ENCODE data around the gene RAPGEF4. TPM values are rescaled to one million over a fixed set of nuclear protein-coding genes. Genes with fewer than 3 reads are reported as not detected.

Gene RAPGEF4
- total and polyA plus RNA-seq, 2 of the 13 experiments (the other 11 are each of a cell fraction or from before 2014, with no cell fraction given), result 0.78 to 0.91 TPM

DNA sequence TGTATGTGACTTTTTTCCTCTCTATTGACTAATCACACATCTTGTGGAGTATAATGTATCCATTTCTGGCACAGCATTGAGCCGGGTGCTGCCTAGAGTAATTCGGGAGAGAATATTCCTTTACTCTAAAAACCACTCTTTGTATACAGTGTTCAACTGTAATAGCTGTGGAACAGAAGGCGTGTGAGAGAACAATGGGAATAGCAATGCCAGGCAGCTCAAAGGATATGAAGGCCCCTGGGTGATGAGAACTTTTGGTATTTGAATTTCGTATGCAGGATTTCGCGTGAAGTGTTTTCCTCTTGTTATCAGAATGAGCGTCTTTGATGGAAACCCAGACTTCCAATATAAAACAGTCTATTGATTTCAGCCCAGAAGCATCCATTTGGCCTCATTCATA lies 255.4 kb downstream of the RAPGEF4 start:
- intact Hi-C loops (cut with micrococcal nuclease; ENCODE audit: unreplicated experiment), result no loop called here
- no peak overlapping the region for H3K4me3 ChIP-seq (replicated peaks in 1 of 3; ENCODE audit: insufficient read depth in 1 of 3, low read depth in 2 of 3, low read length in 3 of 3)
- H3K9me3 ChIP-seq (ENCODE audit: low read length), result no peaks in the 10 kb centered on the region
- 54% methylated on average over 7 of the region's 7 CpGs for WGBS (ENCODE audit: low lambda C conversion rate)
- BruUV-seq (replicated peaks), result no TSS peak
- H3K36me3 ChIP-seq (replicated peaks in 1 of 2; ENCODE audit: control insufficient read depth in 1 of 2, insufficient read depth in 2 of 2, low read length in 2 of 2), result no peaks in the 10 kb centered on the region
- H3K4me2 ChIP-seq (ENCODE audit: low read depth, low read length), result no peak overlapping the region
- ATAC-seq, result no peak
- no peaks in the 10 kb centered on the region for H3K79me2 ChIP-seq (ENCODE audit: insufficient read depth, low read length)
- no peaks in the 10 kb centered on the region; a peak in 1 of 5 replicates for H3K27me3 ChIP-seq (ENCODE audit: control insufficient read depth in 1 of 2, insufficient read depth in 2 of 2, low read length in 2 of 2)
- in situ Hi-C loops (cut with HindIII; ENCODE audit: extremely low pct_ligation_motif_present, low pct_unique_long_range_greater_than_20kb), result no loop called here
- no peak overlapping the region for H2AFZ ChIP-seq (ENCODE audit: low read length)
- no peak for FAIRE-seq
- no peak overlapping the region for H3K9ac ChIP-seq (ENCODE audit: insufficient read depth, low read depth, low read length)
- CTCF ChIA-PET (ENCODE audit: low intra/inter-chr PET ratio, low total read pairs), result no interaction called here
- no peak overlapping the region for H3K27ac ChIP-seq (ENCODE audit: extremely low read length, insufficient read depth, low read length)
- H3K4me1 ChIP-seq (ENCODE audit: insufficient read depth, low read length), result peaks cover 30% of the 10 kb centered on the region
- POLR2A ChIA-PET, result no interaction called here
- DNase-seq (ENCODE audit: low spot score), result no peak
- no peaks in the 10 kb centered on the region for H4K20me1 ChIP-seq (ENCODE audit: insufficient read depth, low read length)
- TF ChIP-seq ZNF180 (CRISPR knock-in tag; IDR thresholded peaks at IDR 0.05; ENCODE audit: borderline replicate concordance, low read depth) (no peak), AGO1 (IDR thresholded peaks at IDR 0.05; ENCODE audit: low read depth, low read length, poor library complexity, severe bottlenecking) (no peak)

DNA sequence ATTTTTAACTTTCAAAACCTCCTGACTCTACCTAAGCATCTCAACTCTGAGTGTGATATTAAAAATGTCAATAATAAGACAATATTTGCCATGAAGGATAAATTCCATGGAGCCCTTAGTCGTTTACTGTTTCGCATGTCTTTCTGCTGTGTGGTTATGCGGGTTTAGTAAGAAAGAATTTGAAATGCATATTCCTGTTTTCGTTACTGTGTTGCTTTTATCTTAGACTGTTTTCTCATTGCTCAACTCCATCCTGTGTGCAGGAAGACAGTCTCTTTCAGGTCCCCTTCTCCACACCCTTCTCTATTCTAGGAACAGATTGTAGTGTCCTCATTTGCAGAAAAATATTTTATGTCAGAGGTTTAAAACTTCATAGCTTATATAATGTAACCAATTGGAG lies 257.5 kb downstream of the RAPGEF4 start:
- CTCF ChIA-PET (ENCODE audit: low intra/inter-chr PET ratio, low total read pairs), result no interaction called here
- TF ChIP-seq JUNB (CRISPR knock-in tag; IDR thresholded peaks at IDR 0.05; ENCODE audit: borderline replicate concordance) (no peak), NFE2L2 (IDR thresholded peaks at IDR 0.05; ENCODE audit: low read length) (no peak), ZNF737 (CRISPR knock-in tag; IDR thresholded peaks at IDR 0.05; ENCODE audit: borderline replicate concordance) (no peak), SMYD3 (CRISPR knock-in tag; IDR thresholded peaks at IDR 0.05) (no peak), SMC3 (IDR thresholded peaks at IDR 0.05; ENCODE audit: low read length) (no peak), RCOR2 (CRISPR knock-in tag; IDR thresholded peaks at IDR 0.05) (no peak), ZNF749 (CRISPR knock-in tag; IDR thresholded peaks at IDR 0.05; ENCODE audit: borderline replicate concordance) (no peak), ZNF431 (CRISPR knock-in tag; IDR thresholded peaks at IDR 0.05; ENCODE audit: borderline replicate concordance, low read depth) (no peak), SMARCE1 (IDR thresholded peaks at IDR 0.05; ENCODE audit: borderline replicate concordance) (no peak), FOXC1 (CRISPR knock-in tag; IDR thresholded peaks at IDR 0.05; ENCODE audit: borderline replicate concordance) (no peak)
- TF ChIP-seq, protein P1, sequence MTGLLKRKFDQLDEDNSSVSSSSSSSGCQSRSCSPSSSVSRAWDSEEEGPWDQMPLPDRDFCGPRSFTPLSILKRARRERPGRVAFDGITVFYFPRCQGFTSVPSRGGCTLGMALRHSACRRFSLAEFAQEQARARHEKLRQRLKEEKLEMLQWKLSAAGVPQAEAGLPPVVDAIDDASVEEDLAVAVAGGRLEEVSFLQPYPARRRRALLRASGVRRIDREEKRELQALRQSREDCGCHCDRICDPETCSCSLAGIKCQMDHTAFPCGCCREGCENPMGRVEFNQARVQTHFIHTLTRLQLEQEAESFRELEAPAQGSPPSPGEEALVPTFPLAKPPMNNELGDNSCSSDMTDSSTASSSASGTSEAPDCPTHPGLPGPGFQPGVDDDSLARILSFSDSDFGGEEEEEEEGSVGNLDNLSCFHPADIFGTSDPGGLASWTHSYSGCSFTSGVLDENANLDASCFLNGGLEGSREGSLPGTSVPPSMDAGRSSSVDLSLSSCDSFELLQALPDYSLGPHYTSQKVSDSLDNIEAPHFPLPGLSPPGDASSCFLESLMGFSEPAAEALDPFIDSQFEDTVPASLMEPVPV (CRISPR knock-in tag; IDR thresholded peaks at IDR 0.05), result no peak
- TF ChIP-seq, protein P2, sequence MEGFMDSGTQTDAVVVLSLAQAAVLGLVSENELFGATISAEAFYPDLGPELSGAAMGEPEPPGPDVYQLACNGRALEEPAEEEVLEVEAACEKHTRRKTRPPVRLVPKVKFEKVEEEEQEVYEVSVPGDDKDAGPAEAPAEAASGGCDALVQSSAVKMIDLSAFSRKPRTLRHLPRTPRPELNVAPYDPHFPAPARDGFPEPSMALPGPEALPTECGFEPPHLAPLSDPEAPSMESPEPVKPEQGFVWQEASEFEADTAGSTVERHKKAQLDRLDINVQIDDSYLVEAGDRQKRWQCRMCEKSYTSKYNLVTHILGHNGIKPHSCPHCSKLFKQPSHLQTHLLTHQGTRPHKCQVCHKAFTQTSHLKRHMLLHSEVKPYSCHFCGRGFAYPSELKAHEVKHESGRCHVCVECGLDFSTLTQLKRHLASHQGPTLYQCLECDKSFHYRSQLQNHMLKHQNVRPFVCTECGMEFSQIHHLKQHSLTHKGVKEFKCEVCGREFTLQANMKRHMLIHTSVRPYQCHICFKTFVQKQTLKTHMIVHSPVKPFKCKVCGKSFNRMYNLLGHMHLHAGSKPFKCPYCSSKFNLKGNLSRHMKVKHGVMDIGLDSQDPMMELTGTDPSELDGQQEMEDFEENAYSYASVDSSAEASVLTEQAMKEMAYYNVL (CRISPR knock-in tag; IDR thresholded peaks at IDR 0.05; ENCODE audit: borderline replicate concordance), result no peak
- DNase-seq (ENCODE audit: low spot score) (no peak), ATAC-seq (no peak), FAIRE-seq (no peak)
- Histone ChIP-seq H3K4me3 (replicated peaks in 1 of 3; ENCODE audit: insufficient read depth in 1 of 3, low read depth in 2 of 3, low read length in 3 of 3) (no peak overlapping the region), H3K9ac (ENCODE audit: insufficient read depth, low read depth, low read length) (no peak overlapping the region), H4K20me1 (ENCODE audit: insufficient read depth, low read length) (no peaks in the 10 kb centered on the region), H3K79me2 (ENCODE audit: insufficient read depth, low read length) (no peaks in the 10 kb centered on the region), H3K9me3 (ENCODE audit: low read length) (no peaks in the 10 kb centered on the region), H3K36me3 (replicated peaks in 1 of 2; ENCODE audit: control insufficient read depth in 1 of 2, insufficient read depth in 2 of 2, low read length in 2 of 2) (no peaks in the 10 kb centered on the region), H2AFZ (ENCODE audit: low read length) (no peak overlapping the region), H3K27ac (ENCODE audit: extremely low read length, insufficient read depth, low read length) (no peak overlapping the region), H3K4me2 (ENCODE audit: low read depth, low read length) (no peak overlapping the region), H3K27me3 (ENCODE audit: control insufficient read depth in 1 of 2, insufficient read depth in 2 of 2, low read length in 2 of 2) (no peaks in the 10 kb centered on the region; a peak in 1 of 5 replicates), H3K4me1 (ENCODE audit: insufficient read depth, low read length) (peaks cover 39% of the 10 kb centered on the region)
- 41% methylated on average over 4 of the region's 4 CpGs for WGBS (ENCODE audit: low lambda C conversion rate)
- in situ Hi-C loops (cut with HindIII; ENCODE audit: extremely low pct_ligation_motif_present, low pct_unique_long_range_greater_than_20kb) (no loop called here), intact Hi-C loops (cut with micrococcal nuclease; ENCODE audit: unreplicated experiment) (no loop called here)
- BruUV-seq (replicated peaks), result no TSS peak
- POLR2A ChIA-PET, result no interaction called here

Data from HepG2 (cell line).